Mucosa of rectum (tissue), 2 donors: ENCODE data around the gene TLX1.

Source experiments
- H3K27ac ChIP-seq, 2 donors: one replicate each; pipeline ENCODE4 v1.7.0; 2013; ENCODE audit warnings: inconsistent platforms in 2 of 2, low read depth in 2 of 2, low read length in 2 of 2
- H3K27me3 ChIP-seq, 2 donors: one replicate each; pipeline ENCODE4 v1.7.0; 2013; ENCODE audit warnings: low read length in 2 of 2; ENCODE audit not compliant: control insufficient read depth in 2 of 2, insufficient read depth in 2 of 2
- H3K36me3 ChIP-seq, 2 donors: one replicate each; pipeline ENCODE4 v1.7.0; 2013; ENCODE audit warnings: low read length in 2 of 2; ENCODE audit not compliant: control insufficient read depth in 2 of 2, insufficient read depth in 2 of 2
- H3K4me1 ChIP-seq, 2 donors: one replicate each; pipeline ENCODE4 v1.7.0; 2013; ENCODE audit warnings: low read length in 2 of 2, mild to moderate bottlenecking in 1 of 2; ENCODE audit not compliant: control insufficient read depth in 2 of 2, insufficient read depth in 2 of 2
- H3K4me3 ChIP-seq, 2 donors: one replicate each; pipeline ENCODE4 v1.7.0; 2013; ENCODE audit warnings: low read length in 2 of 2
- H3K9ac ChIP-seq, 2 donors: one replicate each; pipeline ENCODE4 v1.7.0; 2013; ENCODE audit warnings: low read length in 2 of 2, low read depth in 1 of 2, mild to moderate bottlenecking in 1 of 2
- H3K9me3 ChIP-seq, 2 donors: one replicate each; pipeline ENCODE4 v1.7.0; 2013; ENCODE audit warnings: low read length in 2 of 2; ENCODE audit not compliant: control insufficient read depth in 2 of 2
- donor health status: healthy.
- donor health status: Normal muscosa, but diverticular disease.

TLX1 gene

GRCh38 chr10:101140084-101140949 is 9.2 kb downstream of the TLX1 start:
- H3K9me3 ChIP-seq = no peaks in the 10 kb centered on the region
- H3K27ac ChIP-seq = no peak overlapping the region
- no peaks in the 10 kb centered on the region for H3K4me1 ChIP-seq
- H3K36me3 ChIP-seq = no peaks in the 10 kb centered on the region
- H3K9ac ChIP-seq = no peak overlapping the region
- peaks cover 81 to 94% of the 10 kb centered on the region in 2 donors for H3K27me3 ChIP-seq
- no peak overlapping the region for H3K4me3 ChIP-seq

DNA sequence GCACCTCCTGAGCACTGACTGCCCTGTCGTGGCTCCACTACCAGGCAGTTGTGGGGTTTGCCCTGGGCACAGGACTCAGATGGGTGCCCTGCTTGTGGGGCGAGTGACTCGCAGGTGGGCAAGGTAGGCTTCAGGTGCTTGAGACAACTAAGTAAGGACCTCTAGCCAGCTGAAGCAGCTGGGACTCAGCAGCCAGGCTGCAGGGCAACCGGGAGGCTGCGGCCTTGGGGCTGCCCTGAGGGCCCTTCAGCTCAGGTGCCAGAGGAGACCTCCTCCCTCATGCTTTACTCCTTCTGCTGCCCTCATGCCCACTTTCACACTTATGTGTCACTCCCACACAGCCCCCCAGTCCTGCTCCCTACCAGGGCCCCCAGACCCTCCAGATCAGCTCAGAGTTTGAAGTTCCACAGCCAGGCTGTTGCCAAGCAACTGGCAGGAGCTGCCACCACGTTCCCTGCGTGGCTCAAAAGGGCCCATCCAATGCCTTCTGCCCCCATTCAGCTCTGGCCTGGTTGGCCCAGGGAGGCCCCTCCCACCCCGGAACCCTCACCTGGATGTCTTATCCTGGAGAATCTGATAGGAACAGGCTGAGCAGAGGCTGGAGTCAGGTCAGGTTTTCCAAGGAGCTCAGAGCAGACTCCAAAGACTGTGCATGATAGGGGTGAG is 10.0 kb downstream of the TLX1 start:
- Histone ChIP-seq H3K27ac (no peak overlapping the region), H3K4me1 (no peaks in the 10 kb centered on the region), H3K36me3 (no peaks in the 10 kb centered on the region), H3K9ac (no peak overlapping the region), H3K4me3 (no peak overlapping the region), H3K27me3 (peaks cover 79 to 94% of the 10 kb centered on the region in 2 donors), H3K9me3 (no peaks in the 10 kb centered on the region)

DNA sequence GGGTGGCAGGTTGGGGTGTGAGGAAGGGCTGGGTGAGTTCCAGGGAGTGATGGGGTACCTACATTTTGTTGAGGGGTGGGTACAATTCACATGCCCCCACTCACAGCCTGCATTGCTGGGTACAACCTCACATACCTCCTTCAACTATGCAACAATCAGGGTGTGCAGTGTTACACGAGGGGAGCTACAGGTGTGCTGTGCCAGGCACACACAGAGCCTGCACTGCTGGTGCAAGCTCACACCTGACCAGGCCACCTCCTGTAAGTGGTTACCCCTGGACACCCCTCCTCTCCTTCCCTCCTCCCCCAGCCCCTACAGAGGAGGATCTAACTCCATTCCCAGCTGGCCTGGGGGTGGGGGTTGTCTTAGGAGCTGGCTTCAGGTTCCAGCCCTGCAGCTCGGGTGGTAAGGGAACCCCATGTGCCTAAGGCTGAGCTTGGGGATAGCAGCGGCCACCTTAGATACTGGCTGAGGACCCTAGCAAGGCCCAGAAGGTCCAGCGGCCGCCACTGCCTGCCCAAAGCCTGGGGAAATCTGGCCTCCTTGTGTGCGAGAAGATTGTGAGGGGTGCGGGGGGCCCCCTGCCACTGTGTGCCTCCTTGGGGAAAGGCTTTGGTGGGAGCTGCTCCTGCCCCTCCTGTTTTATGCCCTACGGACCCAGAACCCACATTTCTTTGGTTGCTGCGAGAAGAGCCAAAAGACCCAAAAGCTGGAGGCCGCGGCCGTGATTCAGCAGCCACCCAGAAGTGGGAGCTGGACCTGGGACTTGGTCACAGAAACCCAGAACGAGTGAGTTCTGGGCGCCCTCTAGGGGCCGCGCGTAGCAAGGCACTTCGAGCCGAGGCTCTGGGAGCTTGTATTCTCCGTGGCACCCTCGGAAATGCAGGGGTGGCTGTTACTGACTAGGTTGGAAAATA is 10.8 kb downstream of the TLX1 start:
- Histone ChIP-seq H3K27ac (no peak overlapping the region), H3K4me1 (no peaks in the 10 kb centered on the region), H3K9ac (peak overlapping the region in 1 of 2 donors; percentile 26), H3K36me3 (no peaks in the 10 kb centered on the region), H3K27me3 (peaks cover 80 to 95% of the 10 kb centered on the region in 2 donors), H3K9me3 (no peaks in the 10 kb centered on the region), H3K4me3 (no peak overlapping the region)

- H3K27me3 ChIP-seq = peaks cover 80 to 95% of the 10 kb centered on the region in 2 donors
- H3K4me3 ChIP-seq = no peak overlapping the region
- H3K4me1 ChIP-seq = no peaks in the 10 kb centered on the region
- no peaks in the 10 kb centered on the region for H3K9me3 ChIP-seq
- no peak overlapping the region for H3K9ac ChIP-seq
- H3K36me3 ChIP-seq = no peaks in the 10 kb centered on the region
- no peak overlapping the region for H3K27ac ChIP-seq
Measured at GRCh38 chr10:101142533-101143344, 11.6 kb downstream of the TLX1 start.

DNA sequence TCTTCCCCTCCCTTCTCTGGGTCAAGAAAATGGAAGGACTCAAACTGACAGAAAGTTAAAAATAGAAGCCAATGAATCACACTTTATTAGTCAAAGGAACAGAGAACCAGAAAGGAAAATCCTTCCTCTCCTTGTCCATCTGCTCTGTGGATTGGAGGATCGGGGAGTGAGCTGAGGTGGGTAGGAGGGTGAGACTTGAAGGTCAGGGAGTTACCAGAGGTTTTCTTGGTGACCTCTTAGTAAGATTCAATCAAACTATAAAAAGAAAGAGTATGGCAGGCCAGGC is 12.2 kb downstream of the TLX1 start:
- H3K27me3 ChIP-seq = peaks cover 80 to 94% of the 10 kb centered on the region in 2 donors
- no peaks in the 10 kb centered on the region for H3K36me3 ChIP-seq
- H3K27ac ChIP-seq = no peak overlapping the region
- H3K9ac ChIP-seq = no peak overlapping the region
- no peak overlapping the region for H3K4me3 ChIP-seq
- no peaks in the 10 kb centered on the region for H3K4me1 ChIP-seq
- no peaks in the 10 kb centered on the region for H3K9me3 ChIP-seq

DNA sequence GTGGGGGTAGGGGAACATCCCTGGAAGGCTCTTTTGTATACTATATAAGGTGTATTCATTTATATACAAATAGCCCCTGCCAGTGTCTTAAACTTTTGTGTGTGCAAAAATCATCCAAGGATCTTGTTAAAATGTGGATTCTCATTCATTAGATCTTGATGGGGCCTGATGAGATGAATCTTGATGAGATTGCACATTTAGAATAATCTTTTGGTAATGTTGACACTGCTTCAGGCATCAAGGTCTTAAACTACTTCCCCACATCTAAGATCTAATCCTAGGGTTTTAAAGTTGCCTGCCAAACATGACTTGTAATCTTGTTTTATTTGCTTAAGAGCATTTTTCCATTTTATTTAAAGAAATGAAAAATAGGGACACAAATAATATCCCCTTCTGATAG is 13.0 kb downstream of the TLX1 start:
- Histone ChIP-seq H3K4me3 (no peak overlapping the region), H3K9ac (no peak overlapping the region), H3K27ac (no peak overlapping the region), H3K9me3 (no peaks in the 10 kb centered on the region), H3K27me3 (peaks cover 72 to 93% of the 10 kb centered on the region in 2 donors), H3K4me1 (no peaks in the 10 kb centered on the region), H3K36me3 (no peaks in the 10 kb centered on the region)

DNA sequence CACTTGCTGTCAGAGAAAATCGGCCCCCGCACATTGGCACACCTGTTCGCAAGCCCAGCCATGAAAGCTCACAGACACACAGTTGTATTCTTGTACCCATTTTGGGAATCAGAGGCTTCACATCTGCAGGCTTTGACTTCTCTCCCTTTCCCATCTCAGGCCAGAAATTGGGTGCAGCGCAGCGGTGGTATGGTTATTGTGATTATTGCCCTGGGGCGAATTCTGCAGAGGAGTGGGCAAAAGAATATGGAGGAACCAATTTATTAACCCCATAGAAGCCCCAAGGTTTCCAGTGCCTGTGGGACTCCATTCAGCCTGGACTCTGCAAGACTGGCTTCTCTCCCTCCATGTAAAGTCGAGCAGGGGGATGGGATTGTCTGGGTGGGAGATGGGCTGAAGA is 14.0 kb downstream of the TLX1 start:
- Histone ChIP-seq H3K36me3 (no peaks in the 10 kb centered on the region), H3K9ac (no peak overlapping the region), H3K4me3 (no peak overlapping the region), H3K4me1 (no peaks in the 10 kb centered on the region), H3K9me3 (no peaks in the 10 kb centered on the region), H3K27ac (no peak overlapping the region), H3K27me3 (peaks cover 67 to 91% of the 10 kb centered on the region in 2 donors)

DNA sequence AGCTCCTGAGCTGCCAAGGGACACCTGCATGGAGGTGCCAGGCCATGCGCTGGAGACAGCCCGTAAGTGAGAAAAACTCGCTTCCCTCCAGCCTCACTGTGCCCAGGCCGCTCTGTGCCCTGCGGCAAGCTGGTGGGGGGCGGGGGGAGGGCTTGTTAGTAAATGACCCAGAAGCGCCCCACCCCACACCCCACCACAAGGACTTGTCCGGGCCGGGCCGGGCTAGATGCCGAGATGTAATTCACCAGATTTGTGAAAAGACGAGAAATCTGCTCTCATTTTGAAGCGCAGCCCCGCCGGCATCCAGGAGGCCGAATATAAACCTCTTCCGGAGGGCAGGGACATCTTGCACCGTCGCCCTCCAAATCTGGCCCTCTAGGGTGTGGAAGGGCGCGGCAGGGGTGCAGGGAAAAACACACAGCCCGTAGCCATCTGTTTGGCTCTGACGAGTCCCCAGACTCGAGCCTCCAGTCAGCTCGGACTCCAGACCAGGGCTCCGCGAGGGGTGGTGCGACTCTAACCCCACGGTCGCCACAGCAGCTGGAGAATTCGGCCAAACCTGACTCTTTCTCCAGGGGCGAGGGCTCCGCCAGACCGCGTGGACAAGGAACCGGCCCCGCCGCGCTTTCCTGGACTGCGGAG is 14.8 kb downstream of the TLX1 start:
- no peak overlapping the region for H3K9ac ChIP-seq
- H3K27me3 ChIP-seq = peaks cover 60 to 86% of the 10 kb centered on the region in 2 donors
- no peak overlapping the region for H3K4me3 ChIP-seq
- H3K27ac ChIP-seq = no peak overlapping the region
- H3K4me1 ChIP-seq = no peaks in the 10 kb centered on the region
- H3K36me3 ChIP-seq = no peaks in the 10 kb centered on the region
- H3K9me3 ChIP-seq = no peaks in the 10 kb centered on the region
